ENCODE data around the gene PTGS2.

Gene PTGS2

DNA sequence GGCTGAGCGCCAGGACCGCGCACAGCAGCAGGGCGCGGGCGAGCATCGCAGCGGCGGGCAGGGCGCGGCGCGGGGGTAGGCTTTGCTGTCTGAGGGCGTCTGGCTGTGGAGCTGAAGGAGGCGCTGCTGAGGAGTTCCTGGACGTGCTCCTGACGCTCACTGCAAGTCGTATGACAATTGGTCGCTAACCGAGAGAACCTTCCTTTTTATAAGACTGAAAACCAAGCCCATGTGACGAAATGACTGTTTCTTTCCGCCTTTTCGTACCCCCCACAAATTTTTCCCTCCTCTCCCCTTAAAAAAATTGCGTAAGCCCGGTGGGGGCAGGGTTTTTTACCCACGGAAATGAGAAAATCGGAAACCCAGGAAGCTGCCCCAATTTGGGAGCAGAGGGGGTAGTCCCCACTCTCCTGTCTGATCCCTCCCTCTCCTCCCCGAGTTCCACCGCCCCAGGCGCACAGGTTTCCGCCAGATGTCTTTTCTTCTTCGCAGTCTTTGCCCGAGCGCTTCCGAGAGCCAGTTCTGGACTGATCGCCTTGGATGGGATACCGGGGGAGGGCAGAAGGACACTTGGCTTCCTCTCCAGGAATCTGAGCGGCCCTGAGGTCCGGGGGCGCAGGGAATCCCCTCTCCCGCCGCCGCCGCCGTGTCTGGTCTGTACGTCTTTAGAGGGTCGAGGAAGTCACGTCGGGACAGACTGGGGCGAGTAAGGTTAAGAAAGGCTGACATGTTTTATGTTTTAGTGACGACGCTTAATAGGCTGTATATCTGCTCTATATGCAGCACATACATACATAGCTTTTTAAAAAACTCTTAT is at the start of gene PTGS2:
PTGS2 (minus strand) TSS at position 179 of the 817 bp plus-strand sequence; CDS start at position 46, 133 bp downstream.
- peak; percentile 73 for DNase-seq

DNA sequence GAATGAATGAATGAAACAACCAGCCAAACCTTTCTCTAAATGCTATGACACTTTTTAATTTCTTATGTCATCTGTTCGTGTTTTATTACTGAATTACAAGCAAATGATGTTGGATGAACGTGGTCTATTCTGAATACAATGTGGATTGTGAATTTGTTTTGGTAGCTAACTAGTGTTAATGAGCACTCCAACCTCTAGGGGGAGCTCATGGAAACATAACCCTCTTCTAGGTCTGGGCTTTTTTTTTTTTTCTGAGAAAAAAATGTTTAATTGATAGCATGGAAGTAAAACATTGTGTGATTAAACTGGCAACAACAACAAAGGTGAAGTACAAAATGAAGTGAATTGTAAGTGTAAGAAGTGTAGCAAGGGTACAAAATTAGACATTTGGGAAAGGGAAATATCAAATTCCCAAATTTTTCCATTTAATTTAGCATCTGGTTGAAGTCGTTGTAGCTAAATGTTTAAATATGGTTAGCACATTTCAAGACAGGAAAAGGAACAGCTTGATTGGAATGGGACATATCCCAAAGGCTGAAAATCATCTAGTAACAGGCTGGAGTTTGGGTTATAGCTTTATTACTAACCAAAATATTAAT is 42.6 kb upstream of the PTGS2 start:
- DNase-seq = no peak

DNA sequence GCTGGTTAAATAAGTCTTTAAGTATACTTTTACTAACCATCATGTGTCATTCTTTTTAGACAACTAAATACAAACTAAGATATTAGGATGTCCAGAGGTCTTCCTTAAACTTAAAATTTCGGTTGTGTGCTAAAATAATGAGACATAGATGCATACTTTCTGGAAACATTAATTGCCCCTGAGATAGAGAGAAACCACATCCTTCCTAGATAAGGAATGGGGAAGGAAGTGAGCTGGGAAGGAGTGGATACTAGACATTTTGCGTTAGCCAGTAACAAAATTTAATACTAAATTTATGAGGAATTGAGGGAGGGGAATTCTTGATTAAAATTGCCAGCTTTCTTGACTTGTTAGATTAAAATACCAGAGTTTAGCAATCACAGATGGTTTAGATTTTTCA is 37.1 kb upstream of the PTGS2 start:
- DNase-seq = no peak

DNA sequence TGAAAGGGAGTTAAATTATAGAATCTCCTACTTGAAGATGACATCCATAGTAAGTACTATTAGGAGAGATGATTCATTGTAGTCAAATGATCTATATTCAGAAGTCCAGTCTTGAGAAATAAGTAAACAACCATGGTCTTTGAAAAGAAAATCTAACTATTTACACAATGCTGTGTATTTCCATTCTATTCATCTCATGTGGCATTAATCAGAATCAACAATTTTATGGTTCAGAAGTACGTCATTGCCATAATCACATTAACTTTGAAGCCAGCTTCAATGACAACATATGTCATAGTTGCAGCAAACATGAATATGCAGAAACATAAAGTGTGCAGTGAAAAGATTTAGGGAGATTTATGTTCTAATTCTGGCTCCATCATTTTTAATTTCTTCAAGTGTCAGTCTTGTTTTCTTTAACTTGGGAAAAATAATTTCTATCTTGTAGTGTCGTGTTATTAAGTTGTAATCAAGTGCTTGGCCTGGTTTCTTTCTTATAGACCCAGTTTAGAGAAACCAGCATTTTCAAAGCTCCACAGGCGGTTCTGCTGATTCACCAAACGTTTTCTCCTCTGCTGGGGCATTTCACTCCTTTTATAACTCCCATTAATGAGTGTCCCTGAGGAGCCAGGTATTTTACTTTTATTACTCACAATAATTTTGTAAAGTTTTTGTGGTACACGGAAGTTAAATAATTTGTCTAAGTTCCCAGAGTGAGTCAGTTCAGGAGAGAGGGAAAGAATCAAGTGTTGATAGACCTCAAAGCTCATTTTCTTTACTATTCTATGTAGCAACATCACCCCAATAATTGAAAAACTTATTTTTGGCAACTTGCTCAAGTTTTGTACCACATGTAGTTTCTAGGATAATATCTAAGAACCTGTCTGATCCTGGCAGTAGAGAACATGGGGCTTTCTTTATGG is 35.9 kb upstream of the PTGS2 start:
- no peak for DNase-seq

DNA sequence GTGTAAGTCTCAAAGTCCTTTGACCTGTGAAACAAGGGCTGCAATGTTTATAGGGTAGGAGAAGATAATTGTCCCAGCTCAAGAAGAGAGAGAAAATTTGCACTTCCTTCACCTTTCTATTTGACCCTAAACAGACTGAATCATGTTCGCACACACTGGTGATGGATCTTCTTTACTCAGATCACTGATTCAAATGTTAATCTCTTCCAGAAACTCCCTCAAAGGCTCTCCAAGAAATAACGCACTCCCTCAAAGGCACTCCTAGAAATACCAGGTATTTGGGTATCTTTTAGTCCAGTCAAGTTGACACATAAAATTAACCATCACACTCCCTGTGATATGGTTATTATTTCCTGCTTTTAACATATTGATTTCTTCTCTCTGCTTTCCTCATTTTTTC is 30.5 kb upstream of the PTGS2 start:
- no peak for DNase-seq

DNA sequence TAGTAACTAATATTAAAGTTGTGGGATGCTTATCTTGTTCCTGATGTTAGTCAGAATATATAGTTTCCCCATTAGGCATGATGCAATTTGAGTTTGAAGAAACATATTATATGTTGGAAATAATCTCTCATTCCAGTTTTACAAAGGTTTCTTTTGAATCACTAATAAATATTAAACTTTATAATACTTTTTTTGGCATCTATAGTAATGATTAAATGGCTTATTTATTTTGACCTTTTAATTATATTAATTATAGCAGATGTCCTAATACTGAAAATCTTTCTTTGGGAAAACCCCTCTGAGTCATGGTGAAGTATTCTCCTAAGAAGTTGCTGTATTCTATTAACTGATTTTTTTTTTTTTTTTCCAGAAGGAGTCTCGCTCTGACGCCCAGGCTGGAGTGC is 28.5 kb upstream of the PTGS2 start:
- DNase-seq = no peak

DNA sequence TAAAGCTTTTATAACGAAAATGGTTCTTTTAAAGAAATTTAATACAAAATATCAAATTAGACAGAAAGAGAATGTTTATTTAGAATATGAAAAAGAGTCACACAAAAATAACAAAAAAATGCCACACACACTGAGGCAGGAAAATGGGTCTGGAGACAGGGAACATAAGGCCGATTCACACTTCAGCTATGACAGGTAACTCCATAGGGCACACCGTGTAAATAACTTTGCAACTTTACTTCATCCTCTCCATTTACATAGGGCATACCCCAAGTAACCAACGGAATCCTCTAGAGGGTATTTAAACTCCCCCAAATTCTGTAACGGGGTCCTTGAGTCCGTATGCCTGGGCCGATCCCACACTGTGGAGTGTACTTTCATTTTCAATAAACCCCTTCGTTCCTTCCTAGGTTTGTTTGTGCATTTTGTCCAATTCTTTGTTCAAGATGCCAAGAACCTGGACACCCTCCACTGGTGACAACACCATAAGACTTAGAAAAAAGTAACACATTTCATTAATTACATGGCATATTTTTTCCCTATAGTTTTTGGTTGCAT is 23.1 kb upstream of the PTGS2 start:
- DNase-seq = no peak

DNA sequence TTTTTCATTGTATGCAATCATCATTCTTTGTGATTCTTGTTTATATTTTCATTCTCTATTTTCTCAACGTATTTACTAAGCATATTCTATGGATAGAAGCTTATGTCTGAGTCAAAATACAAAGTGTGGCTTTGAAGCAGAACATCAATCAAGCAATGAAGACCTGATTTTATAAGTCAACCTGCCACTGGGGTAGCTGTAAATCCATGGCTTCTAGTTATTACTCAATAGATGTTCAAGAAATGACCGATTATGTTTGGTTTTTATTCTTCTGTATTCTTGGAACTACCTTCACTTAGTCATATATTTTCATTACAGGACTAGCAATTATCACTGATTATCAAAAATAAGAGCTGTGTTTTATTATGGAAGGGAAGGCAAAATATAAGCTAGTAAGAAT is 20.5 kb upstream of the PTGS2 start:
- no peak for DNase-seq

DNA sequence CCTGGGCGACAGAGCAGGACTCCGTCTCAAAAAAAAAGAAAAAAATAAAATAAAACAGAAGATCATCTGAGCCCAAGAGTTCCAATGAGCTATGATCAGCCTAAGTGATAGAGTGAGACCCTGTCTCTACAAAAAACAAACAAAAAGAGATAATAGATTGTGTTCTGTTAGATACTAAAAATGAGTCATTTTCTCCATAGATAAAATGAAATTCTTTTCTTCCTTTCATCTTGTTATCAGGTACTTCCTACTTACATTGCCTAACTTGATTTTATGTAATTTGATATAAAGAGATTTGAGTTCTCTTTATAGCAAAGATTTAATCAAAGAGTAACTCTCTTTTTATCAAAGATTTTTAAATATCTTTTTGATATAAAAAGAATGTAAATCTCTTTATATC is 19.3 kb upstream of the PTGS2 start:
- no peak for DNase-seq

DNA sequence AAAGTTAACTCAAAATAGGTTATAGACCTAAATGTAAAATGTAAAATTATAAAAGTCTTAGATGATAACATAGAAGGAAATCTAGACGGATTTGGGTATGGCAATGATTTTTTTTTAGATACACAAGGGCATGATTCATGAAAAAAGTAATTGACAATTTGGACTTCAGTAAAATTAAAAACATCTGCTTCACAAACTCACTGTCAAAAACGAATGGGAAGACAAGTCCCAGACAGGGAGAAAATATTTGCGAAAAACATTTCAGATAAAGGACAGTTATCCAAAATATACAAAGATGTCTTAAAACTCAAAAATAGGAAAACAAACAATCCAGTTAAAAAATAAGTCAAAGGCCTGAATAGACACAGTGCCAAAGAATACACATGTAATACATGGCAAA is 9.7 kb upstream of the PTGS2 start:
- DNase-seq = no peak

DNA sequence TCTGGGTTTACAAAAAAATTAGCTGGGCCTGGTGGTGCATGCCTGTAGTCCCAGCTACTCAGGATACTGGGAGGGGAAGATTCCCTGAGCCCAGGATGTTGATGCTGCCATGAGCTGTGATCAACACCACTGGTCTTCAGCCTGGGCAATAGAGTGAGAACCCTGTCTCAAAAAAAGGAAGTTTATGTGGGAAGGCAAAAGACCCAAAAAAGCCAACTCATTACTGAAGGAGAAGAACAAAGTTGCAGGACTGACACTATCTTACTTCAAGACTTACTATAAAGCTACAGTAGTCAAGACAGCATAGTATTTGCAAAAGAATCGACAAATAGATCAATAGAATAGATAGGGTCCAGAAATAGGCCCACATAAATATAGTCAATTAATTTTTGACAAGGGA is 9.2 kb upstream of the PTGS2 start:
- DNase-seq = no peak

DNA sequence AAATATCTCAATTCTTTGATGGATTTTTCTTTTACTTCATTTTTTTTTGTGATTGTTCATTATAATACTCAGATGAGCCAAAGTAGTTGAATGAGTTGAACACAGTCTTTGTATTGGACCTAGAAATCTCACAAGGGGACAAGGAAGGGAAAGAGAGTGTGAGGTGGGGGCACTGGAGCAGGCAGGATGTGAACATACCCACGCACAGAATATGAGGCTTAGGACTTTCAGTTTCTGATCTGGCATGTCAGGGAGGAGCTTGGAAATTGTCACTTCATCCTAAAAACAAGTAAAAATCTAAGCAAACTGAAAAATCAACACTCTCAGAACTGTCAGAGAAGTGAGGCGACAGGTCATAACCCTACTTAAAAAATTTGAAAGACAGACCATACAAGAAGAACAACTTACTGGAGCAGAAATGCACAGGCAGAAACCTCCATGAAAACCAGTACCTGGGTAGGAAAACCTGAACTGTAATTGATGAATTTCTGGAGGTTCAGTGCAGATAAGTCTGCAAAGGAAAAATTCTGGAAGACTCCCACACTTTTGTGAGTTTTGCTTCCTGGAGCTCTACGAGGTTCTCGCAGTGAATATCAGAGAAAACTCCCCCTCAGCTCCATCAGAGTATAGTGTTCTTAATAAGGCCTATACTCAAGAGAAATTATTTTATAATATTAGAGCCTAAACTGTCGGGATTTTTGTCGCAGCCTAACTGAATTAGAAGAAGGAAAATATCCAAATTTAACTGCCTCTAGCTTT is 3.6 kb upstream of the PTGS2 start:
- DNase-seq = no peak

DNA sequence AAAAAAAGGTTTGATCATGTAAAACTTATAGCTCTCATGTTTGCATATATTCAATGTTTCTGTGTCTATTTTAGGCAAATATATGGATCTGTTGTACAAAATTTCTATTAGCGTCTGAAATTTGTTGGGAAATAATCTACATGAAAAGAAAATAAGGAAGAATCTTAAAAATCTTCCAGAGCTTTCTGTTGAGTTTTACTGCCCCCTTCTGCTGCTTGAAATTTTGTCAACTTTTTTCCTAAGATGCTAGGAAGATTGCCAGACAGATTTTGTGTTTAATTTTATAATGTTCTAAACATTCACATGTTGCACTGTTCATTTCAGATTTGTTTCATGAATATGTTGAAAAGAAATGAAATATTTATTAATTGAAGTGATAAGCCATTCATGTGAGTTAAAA is 2.5 kb upstream of the PTGS2 start:
- no peak for DNase-seq

DNA sequence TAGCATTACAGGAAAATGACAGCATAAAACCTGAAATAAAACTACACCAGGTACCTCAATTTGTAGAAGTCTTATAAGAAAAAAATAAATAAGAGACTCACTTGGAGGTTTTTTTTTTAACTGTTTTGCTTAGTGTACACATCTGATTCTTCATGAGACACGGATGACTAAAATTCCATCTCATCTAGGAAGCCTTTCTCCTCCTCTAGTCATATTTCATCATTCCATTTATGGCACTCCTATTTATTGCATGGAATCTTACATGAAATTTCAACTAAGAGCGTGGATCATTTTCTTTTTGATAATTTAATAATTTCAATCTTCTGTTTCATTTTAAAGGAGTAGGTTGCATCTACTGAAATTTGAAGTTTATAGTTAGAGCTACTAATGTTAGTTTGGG is 1.6 kb upstream of the PTGS2 start:
- no peak for DNase-seq

DNA sequence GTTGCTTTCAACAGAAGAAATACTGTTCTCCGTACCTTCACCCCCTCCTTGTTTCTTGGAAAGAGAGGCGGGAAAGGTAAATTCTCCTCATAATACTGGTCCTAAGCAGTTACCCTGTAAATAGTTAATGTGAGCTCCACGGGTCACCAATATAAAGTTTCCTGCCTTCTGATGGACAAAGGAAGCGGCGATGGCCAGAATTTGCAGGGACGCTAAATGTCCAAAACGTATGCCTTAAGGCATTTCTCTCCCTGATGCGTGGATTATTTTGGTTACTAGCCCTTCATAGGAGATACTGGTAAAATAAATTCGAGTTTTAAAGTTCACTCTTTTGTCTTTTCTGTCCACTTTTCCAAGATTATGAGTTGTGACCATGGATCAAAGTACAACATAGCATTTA is 898 bp upstream of the PTGS2 start:
- DNase-seq = no peak

DNA sequence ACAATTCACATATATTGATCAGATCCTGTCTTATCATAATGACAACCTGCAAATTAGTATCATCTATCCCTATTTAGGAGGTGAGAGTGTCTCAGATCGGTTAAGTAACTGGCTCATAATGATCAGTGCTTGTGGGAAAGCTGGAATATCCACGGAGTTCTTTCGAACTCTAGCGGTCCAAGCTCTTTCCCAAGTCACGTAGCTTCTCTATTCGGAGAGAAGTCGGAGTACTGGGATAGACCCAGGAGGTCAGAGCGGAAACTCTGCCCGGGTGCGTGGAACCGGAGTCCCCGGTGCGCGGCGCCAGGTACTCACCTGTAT is 339 bp downstream of the PTGS2 start:
- DNase-seq = no peak

DNA sequence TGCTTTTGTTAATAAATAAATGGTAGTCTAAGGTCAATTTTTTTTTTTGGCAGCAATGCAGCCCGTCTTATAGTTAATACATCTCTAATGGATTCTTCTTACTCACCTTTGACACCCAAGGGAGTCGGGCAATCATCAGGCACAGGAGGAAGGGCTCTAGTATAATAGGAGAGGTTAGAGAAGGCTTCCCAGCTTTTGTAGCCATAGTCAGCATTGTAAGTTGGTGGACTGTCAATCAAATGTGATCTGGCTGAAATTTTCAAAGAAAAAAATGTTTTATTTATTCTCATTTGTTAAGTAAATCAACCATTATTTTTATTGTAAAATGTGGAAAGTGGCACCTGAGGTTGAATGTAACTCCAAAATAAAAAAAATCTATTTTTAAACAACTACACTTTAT is 2.1 kb downstream of the PTGS2 start:
- DNase-seq = no peak

DNA sequence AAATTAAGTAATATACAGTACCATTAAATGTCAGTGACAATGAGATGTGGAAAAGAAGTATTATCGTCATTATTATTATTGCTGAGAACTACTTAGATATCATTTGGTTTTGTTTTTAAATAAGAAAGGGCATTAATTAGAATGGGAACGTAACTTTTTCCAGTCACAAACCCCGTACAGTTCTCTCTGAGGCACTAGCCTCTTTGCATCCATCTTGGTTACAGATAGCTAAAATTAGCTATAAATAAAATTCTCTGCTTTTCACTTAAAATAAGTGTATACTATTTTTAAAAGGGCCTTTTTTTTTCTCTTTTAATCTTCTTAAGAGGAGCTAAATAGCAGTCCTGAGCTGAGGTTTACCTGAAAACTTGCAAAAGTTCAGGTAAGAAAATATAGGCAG is 7.6 kb downstream of the PTGS2 start:
- no peak for DNase-seq

DNA sequence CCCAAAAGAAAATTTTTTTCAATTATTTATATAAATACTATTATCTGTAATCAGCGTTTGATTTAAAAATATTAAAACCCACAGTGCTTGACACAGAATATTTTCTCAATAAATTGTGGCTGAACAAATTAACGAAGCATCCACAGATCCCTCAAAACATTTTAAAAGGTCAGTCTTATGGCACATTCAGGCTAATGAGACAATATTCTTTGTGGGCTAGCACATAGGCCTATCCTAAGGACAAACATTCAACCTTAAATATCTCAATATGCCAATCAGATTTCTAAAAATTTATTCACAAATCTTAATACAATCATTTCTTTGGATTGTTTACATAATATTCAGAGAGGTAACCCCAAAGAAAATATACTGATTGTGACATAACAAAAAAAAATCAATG is 8.1 kb downstream of the PTGS2 start:
- DNase-seq = no peak

DNA sequence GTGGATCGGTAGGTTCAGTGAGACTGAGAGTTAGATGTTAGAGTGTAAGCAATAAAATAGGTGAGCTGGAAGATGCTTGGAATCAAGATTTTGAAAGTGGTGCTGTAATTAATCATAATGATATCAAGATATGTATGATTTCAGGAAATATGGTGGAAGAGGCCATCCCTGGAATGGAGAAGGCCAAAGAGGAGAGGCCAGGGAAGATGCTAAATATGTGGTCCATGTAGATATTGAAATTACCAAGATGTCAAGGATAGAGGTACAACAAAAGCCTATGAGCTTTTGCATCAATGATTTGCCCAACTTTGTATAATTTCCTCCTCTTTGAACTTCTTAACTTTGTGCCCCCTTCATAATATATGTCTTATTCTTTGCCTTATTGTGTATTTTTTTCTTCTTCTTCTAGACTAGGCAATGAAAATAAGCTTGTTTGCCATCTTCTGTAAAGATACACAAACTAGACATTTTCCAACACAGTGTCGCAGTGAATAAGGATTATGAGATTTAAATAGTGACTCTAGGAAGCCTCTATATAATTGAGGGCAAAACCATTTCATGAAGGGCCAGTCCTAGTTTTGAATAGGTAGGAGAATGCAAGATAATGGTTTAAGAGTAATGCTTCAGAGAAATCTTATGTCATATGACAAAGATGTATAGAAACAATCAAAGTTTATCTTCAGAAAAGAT is 8.9 kb downstream of the PTGS2 start:
- no peak for DNase-seq

DNA sequence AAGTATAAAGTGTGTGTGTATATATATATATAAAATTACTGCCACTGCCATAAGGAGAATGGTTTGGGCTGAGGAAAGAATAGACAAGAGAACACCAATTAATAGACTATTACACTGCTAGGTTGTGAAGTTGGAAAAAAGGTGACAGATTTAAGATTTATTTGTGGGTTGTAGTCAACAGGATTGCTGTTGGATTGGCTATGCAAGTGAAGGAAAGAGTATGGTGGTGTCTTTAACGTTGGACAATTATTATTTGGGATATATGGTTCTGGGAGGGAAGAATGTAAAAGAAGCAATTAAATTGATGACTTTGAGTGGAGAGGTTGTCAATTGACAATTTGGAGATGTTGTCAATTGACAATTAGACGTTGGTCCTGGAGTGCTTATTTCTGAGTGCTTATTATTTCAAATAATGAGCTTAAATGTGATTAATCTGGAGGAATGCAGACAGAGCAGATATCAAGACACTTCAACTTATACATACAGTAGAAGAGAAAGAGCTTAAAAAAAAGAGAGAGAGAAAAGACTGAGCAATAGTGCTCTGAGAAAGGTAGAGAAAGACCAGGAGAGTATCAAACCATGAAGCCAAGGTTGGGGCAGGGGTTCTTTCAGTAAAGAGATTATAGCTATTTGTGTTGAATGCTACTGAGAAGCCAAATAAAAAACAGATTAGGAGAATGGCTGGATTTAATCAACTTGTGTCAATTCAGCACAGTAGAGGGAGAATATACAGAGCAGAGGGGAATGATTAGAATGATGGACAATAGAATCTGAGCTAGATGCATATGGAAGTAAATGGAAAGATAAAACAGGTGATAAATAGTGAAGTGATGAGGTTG is 9.7 kb downstream of the PTGS2 start:
- no peak for DNase-seq

All from T1000 (cell line).